Measurements from ENCODE around the gene BRF1. TPM values are rescaled to one million over a fixed set of nuclear protein-coding genes. Genes with fewer than 3 reads are reported as not detected.

BRF1 gene
- total and polyA plus RNA-seq, 2 donors (not counting 1 experiment from before 2014, with no cell fraction given) = 7.4 to 33.4 TPM

- TF ChIP-seq EZH2 (IDR thresholded peaks at IDR 0.05; ENCODE audit: low read length, missing control alignments) = no peak
- TF ChIP-seq CTCF (conservative IDR thresholded peaks at IDR 0.05 in 1 of 2, IDR thresholded peaks at IDR 0.05 in 1 of 2; ENCODE audit: low read depth in 1 of 2, low read length in 2 of 2) = no peak
- no peak overlapping the region for H3K9ac ChIP-seq (ENCODE audit: insufficient read depth, low read length)
- no peaks in the 10 kb centered on the region for H3K9me3 ChIP-seq (ENCODE audit: control insufficient read depth, insufficient read depth, low read depth, low read length)
- peaks cover 2% of the 10 kb centered on the region for H3K79me2 ChIP-seq (ENCODE audit: control insufficient read depth, insufficient read depth, low read length)
- H3K4me3 ChIP-seq (replicated peaks in 1 of 4; ENCODE audit: control extremely low read depth in 1 of 4, insufficient read depth in 1 of 4, low read depth in 3 of 4, low read length in 4 of 4) = no peak overlapping the region
- H3K36me3 ChIP-seq (ENCODE audit: control insufficient read depth, insufficient read depth, low read length) = no peaks in the 10 kb centered on the region
- H3K27ac ChIP-seq (ENCODE audit: insufficient read depth, low read length) = no peak overlapping the region
- no peak overlapping the region for H2AFZ ChIP-seq (ENCODE audit: low read length)
- no peaks in the 10 kb centered on the region for H3K4me1 ChIP-seq (ENCODE audit: control insufficient read depth, extremely low read depth, insufficient read depth, low read length)
- H4K20me1 ChIP-seq (ENCODE audit: control insufficient read depth, extremely low read depth, insufficient read depth, low read length) = no peaks in the 10 kb centered on the region
- no peak for DNase-seq (ENCODE audit: low read depth in 2 of 2)
- H3K27me3 ChIP-seq (ENCODE audit: control insufficient read depth, insufficient read depth, low read length) = no peaks in the 10 kb centered on the region
- no peak overlapping the region for H3K4me2 ChIP-seq (ENCODE audit: extremely low read depth, insufficient read depth, low read length)
Measured at GRCh38 chr14:105346876-105347586, 46.2 kb upstream of the BRF1 start.

- no peak for DNase-seq (ENCODE audit: low read depth in 2 of 2)
- TF ChIP-seq CTCF (conservative IDR thresholded peaks at IDR 0.05 in 1 of 2, IDR thresholded peaks at IDR 0.05 in 1 of 2; ENCODE audit: low read depth in 1 of 2, low read length in 2 of 2) (no peak), EZH2 (IDR thresholded peaks at IDR 0.05; ENCODE audit: low read length, missing control alignments) (no peak)
- no peaks in the 10 kb centered on the region for H3K4me1 ChIP-seq (ENCODE audit: control insufficient read depth, extremely low read depth, insufficient read depth, low read length)
Measured at GRCh38 chr14:105346200-105346533, 45.4 kb upstream of the BRF1 start.

GRCh38 chr14:105343194-105343593 is 42.4 kb upstream of the BRF1 start:
- Histone ChIP-seq H3K79me2 (ENCODE audit: control insufficient read depth, insufficient read depth, low read length) (peaks cover 2% of the 10 kb centered on the region), H3K4me1 (ENCODE audit: control insufficient read depth, extremely low read depth, insufficient read depth, low read length) (no peaks in the 10 kb centered on the region), H3K27me3 (ENCODE audit: control insufficient read depth, insufficient read depth, low read length) (no peaks in the 10 kb centered on the region), H3K4me2 (ENCODE audit: extremely low read depth, insufficient read depth, low read length) (no peak overlapping the region), H4K20me1 (ENCODE audit: control insufficient read depth, extremely low read depth, insufficient read depth, low read length) (no peaks in the 10 kb centered on the region), H3K36me3 (ENCODE audit: control insufficient read depth, insufficient read depth, low read length) (no peaks in the 10 kb centered on the region), H3K4me3 (replicated peaks in 1 of 4; ENCODE audit: control extremely low read depth in 1 of 4, insufficient read depth in 1 of 4, low read depth in 3 of 4, low read length in 4 of 4) (no peak overlapping the region), H3K27ac (ENCODE audit: insufficient read depth, low read length) (no peak overlapping the region), H2AFZ (ENCODE audit: low read length) (no peak overlapping the region), H3K9me3 (ENCODE audit: control insufficient read depth, insufficient read depth, low read depth, low read length) (no peaks in the 10 kb centered on the region), H3K9ac (ENCODE audit: insufficient read depth, low read length) (no peak overlapping the region)
- TF ChIP-seq CTCF (conservative IDR thresholded peaks at IDR 0.05 in 1 of 2, IDR thresholded peaks at IDR 0.05 in 1 of 2; ENCODE audit: low read depth in 1 of 2, low read length in 2 of 2) (no peak), EZH2 (IDR thresholded peaks at IDR 0.05; ENCODE audit: low read length, missing control alignments) (no peak)
- DNase-seq (ENCODE audit: low read depth in 2 of 2) = peak in 1 of 2 donors; percentile 52

More at GRCh38 chr14:105346200-105346533, 45.4 kb upstream of the BRF1 start:
- Histone ChIP-seq H3K27ac (ENCODE audit: insufficient read depth, low read length) (no peak overlapping the region), H3K27me3 (ENCODE audit: control insufficient read depth, insufficient read depth, low read length) (no peaks in the 10 kb centered on the region), H3K4me2 (ENCODE audit: extremely low read depth, insufficient read depth, low read length) (peak overlapping the region; percentile 25), H3K4me3 (replicated peaks in 1 of 4; ENCODE audit: control extremely low read depth in 1 of 4, insufficient read depth in 1 of 4, low read depth in 3 of 4, low read length in 4 of 4) (no peak overlapping the region), H3K79me2 (ENCODE audit: control insufficient read depth, insufficient read depth, low read length) (peaks cover 2% of the 10 kb centered on the region), H3K9me3 (ENCODE audit: control insufficient read depth, insufficient read depth, low read depth, low read length) (no peaks in the 10 kb centered on the region), H3K36me3 (ENCODE audit: control insufficient read depth, insufficient read depth, low read length) (no peaks in the 10 kb centered on the region), H4K20me1 (ENCODE audit: control insufficient read depth, extremely low read depth, insufficient read depth, low read length) (no peaks in the 10 kb centered on the region), H2AFZ (ENCODE audit: low read length) (no peak overlapping the region), H3K9ac (ENCODE audit: insufficient read depth, low read length) (no peak overlapping the region)

All from fibroblast of lung (primary cell).